ENCODE measurements around the gene YEATS2.

Gene YEATS2

GRCh38 chr3:183810643-183811594 lies 113.3 kb downstream of the YEATS2 start:
- in situ Hi-C loops (cut with MboI; ENCODE audit: low sequenced_read_pairs), result no loop called here

- in situ Hi-C loops (cut with MboI; ENCODE audit: low sequenced_read_pairs), result no loop called here
These were observed 114.0 kb downstream of the YEATS2 start for GRCh38 chr3:183811638-183812037.

DNA sequence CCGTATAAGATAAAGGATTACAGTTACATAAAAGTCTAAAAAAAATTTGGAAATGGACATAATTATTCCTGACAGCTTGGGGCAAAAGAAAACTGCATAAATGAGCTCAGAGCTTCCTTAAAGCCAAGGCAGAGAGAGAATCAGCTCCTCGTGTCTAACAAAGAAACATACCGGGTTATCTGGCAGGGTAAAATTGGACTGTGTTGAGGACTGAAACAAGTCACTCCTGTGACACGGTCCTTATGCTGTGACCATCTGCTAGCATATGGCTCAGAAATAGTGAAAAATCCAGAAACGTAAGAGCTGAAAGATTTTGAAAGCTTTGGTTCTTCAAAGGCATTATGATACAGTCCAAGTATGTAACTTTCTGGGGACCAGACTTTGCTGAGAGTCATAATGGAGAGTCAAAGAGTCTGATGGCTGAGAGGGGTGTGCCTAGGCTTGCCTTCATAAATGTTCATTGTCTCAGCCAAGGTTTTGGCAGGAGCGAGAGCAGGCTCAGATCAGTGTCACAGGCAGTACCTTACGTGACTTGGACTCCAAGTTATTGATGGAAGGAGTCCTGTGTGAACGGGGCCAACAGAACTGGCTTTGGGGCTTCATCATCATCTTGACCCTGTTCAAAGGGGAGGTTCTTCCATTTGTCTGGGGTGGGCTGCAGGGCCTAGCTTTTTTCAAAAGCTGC lies 115.3 kb downstream of the YEATS2 start:
- in situ Hi-C loops (cut with MboI; ENCODE audit: low sequenced_read_pairs), result no loop called here

- in situ Hi-C loops (cut with MboI; ENCODE audit: low sequenced_read_pairs), result no loop called here
These were observed 116.6 kb downstream of the YEATS2 start for GRCh38 chr3:183814240-183814639.

DNA sequence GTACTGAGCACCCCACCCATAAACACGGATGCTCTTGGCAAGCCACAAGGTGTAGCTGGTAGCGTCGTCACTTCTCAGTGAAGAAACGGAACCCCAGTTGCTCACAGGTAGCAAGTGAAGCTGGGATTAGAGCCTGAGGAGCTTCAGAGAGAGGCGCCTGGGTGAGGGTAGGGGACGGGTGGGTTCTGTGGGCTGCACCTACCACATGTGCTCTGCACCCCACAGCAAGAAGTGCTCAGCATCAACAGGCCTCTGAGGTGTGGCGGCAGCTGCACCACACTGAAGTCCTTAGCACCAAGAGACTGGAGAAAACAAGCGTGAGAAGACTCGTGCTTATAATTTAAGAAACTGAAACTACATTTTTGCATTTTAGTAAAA lies 118.0 kb downstream of the YEATS2 start:
- in situ Hi-C loops (cut with MboI; ENCODE audit: low sequenced_read_pairs), result no loop called here

- in situ Hi-C loops (cut with MboI; ENCODE audit: low sequenced_read_pairs), result no loop called here
These were observed 118.4 kb downstream of the YEATS2 start for GRCh38 chr3:183815951-183816475.

DNA sequence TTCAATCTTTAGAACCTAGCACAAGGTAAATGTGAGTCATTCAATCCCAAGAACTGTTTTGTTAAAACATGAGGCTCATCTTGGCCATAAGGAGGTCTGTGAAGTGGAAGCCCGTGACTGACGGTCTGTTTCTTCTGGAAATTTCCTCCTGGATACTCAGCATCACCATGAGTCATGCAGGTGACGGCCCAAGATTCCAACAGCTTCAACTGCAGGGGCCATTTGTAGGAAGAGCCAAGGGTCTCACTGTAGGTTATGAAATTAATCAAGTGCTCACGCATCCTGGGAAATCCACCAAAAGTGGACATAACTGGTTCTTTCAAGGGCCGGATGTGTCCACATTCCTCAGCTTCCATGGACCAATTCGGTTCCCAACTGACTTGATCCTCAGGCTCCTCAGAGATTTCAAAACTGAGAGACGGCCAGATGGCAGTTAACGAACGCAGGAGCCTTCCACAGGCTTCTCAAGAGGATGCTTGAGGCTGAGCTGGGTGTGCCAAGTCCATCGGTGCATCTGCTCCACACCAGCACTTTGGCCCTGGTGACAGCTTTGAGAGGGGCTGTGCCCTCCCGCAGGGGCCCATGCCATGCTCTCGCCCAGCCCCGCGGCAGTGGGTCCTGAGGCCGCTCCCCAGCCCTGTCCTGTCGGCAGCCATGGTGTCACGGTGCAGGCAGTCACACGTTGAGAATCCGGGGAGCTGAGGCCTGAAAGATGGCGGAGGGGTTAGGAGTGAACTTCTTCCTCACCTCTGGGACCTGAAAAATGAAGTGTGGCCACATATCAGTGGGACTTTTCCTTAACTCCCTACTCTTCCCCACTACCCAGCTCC lies 119.3 kb downstream of the YEATS2 start:
- in situ Hi-C loops (cut with MboI; ENCODE audit: low sequenced_read_pairs), result no loop called here

GRCh38 chr3:183817639-183818038 lies 120.0 kb downstream of the YEATS2 start:
- in situ Hi-C loops (cut with MboI; ENCODE audit: low sequenced_read_pairs), result no loop called here

GRCh38 chr3:183818041-183818620 lies 120.5 kb downstream of the YEATS2 start:
- in situ Hi-C loops (cut with MboI; ENCODE audit: low sequenced_read_pairs), result no loop called here

DNA sequence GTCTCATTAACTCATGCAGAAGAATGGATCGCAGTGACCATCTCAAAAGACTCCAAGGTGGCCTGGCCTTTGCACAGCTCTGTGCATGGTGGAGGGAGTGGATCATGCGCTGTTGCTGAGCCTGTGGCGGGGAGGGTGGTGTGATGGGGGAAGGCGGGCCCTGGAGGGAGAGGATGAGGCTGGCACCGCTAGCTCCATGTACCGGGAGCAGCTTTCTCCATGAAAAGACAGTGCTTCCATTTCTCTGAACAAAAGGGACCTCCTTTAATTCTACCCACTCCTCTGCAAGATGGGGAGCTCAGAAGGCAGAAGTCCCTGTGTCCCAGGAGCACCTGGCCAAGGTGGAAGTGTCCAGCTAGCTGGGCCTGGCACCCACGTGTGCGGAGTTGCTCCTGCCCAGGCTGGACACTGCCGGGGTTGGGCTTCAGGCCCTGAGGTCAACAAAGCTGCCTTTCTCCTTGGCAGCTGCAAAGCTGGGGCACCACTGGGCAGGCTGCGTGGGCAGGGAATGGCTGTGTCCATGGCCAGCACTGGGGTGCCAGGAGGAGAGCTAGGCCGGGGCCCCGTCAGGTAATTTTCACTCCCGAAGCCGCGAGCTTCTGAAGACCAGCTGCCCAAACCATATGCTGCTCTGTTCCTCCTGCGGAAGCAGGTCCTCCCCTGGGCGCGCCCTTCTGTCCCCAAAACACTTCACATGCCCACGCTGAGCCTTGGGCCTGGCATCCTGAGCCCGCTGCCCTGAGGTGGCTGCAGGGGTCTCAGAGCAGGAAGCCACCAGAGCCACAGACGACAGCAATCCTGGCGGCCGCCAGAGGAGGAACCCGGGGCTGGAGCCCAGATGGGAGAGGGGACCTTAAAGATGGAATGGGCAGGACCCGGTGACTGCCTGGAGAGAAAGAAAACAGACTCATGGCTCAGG lies 121.4 kb downstream of the YEATS2 start:
- in situ Hi-C loops (cut with MboI; ENCODE audit: low sequenced_read_pairs), result no loop called here

DNA sequence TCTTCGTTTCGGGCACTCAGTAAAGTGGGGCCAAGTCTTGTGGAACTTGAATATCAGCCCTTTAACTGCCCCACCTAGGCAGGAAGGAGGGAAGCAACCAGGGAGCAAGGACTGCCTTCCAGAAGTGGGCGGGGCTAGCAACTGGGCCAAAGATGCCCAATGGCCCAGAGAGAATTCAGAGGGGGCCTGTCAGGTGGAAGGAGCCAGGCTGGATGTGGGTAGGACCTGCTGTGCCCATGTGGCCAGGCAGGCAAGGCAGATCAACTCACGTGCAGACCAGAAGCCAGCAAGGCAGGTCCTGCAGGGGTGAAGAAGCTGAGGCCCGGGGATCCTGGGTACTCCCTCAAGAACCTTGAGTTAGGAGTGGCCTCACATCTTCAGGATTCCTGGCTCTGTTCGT lies 122.2 kb downstream of the YEATS2 start:
- in situ Hi-C loops (cut with MboI; ENCODE audit: low sequenced_read_pairs), result no loop called here

DNA sequence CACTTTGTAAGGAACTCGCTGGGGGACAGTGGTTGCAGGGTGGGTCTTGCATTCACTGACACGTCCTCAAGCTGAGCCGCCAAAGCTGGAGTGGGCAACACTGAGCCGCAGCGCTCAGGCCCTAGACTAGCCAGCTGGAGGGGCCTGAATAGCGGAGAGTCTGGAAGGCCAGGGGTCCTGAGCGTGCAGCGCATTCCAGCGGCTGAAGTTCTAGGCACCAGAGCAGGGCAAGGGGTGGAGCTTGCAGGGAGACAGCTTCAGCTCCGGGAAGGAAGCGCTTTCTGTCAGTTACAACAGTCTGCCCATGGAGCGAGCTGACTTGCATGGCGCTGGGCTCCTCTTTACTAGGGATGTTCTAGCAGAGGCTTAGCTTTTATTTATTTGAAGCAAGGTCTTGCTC lies 125.0 kb downstream of the YEATS2 start:
- in situ Hi-C loops (cut with MboI; ENCODE audit: low sequenced_read_pairs), result no loop called here

- in situ Hi-C loops (cut with MboI; ENCODE audit: low sequenced_read_pairs), result no loop called here
These were observed 126.4 kb downstream of the YEATS2 start for GRCh38 chr3:183823963-183824362.

DNA sequence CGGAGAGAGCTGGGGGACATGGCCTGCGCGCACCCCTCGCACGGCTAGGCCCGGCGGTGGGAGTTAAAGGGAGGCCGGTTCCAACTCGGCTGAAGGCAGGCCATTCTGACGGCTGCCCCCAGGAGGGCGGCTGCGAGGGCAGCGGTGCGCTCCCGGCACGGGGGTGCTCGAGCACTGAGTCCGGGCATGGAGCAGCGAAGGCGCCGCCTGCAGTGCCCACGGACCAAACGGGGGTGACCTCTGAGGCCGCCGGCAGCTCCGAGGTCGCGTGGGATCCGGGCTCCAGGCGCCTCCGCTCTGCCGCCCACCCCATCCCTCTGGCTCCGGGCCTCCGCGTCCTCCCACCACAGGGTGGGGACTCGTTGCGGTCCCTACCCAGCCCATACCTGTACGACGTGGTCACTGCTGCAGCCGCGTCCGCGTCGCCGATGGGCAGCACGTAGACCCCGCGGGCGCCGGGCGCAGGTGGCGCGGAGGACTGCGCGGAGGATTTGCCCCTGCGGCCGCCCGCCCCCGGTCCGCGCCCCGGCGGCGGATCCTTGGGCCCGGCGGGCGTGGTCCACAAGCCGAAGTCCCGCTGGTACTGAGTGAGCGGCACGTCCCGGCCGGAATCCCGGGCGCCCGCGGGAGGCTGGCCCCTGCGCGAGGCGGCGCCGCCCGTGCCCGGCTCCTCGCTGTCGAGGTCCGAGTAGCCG lies 127.3 kb downstream of the YEATS2 start:
- in situ Hi-C loops (cut with MboI; ENCODE audit: low sequenced_read_pairs), result no loop called here

DNA sequence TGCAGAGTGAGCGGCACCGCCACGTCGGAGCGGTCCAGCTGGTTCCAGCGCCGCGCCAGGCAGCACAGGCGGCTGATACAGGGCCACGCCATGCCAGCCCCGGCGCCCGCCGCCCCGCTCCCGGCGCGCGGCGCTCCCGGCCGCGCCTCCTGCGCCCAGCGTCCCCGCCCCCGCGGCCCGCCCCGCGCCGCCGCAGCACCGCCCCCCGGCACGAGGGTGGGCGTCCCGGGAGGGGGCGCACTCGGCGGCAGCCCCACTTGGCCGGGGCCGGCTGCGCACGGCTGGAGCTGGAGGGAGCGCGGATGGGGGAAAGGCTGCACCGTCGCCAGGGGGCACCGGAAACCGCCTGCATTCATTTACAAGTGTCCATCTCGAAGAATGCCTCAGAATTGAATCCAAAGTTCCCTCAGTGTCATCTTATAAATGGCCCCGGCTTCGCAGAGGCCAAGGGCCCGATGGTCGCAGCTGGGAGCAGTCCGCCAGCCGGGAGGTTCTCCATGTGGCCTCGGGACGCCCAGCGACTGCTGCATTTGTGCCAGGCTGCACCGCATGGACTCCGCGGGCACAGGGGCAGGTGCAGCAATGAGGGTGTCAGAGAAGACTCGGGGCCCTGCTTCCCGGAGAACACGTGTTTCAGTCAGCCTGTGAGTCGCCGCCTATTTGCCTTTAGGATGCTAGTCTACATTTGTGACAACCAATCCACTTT lies 128.0 kb downstream of the YEATS2 start, which contains the start of gene MAP6D1:
MAP6D1 (minus strand) TSS at position 122 of the 706 bp plus-strand sequence; CDS start at position 92, 30 bp downstream.
- in situ Hi-C loops (cut with MboI; ENCODE audit: low sequenced_read_pairs), result no loop called here

GRCh38 chr3:183826448-183827250 lies 129.1 kb downstream of the YEATS2 start:
- in situ Hi-C loops (cut with MboI; ENCODE audit: low sequenced_read_pairs), result no loop called here

- in situ Hi-C loops (cut with MboI; ENCODE audit: low sequenced_read_pairs), result no loop called here
These were observed 130.4 kb downstream of the YEATS2 start for GRCh38 chr3:183827809-183828537.
